Vagina (tissue), 2 donors: ENCODE data around the gene ENOX1.

Experiments
- CTCF ChIP-seq, 3 experiments: fragments of 450-650 bp in 2 of 3; fragments of 200-600 bp in 1 of 3; sonication (generic) in 1 of 3; IDR thresholded peaks; one replicate each; pipeline ENCODE4 v1.5.1; 2017 to 2019; ENCODE audit warnings: antibody characterized with exemption in 3 of 3, mild to moderate bottlenecking in 2 of 3, moderate library complexity in 2 of 3
- POLR2A ChIP-seq, 2 donors: fragments of 450-650 bp; IDR thresholded peaks; one replicate each; pipeline ENCODE4 v1.6.1; 2017; ENCODE audit warnings: antibody characterized with exemption in 2 of 2, mild to moderate bottlenecking in 2 of 2, moderate library complexity in 2 of 2

GRCh38 chr13:43545317-43545874 lies 241.4 kb downstream of the ENOX1 start:
- no peak for TF ChIP-seq CTCF (IDR thresholded peaks at IDR 0.05)
- TF ChIP-seq POLR2A (IDR thresholded peaks at IDR 0.05), result no peak
